Astrocyte (in vitro differentiated cells and primary cell): ENCODE results near the gene MYO5A.

Experiments
- EZH2 ChIP-seq: IDR thresholded peaks from 2 replicates; pipeline ENCODE4 v1.6.1; 2012; ENCODE audit warnings: mild to moderate bottlenecking, low read length, inconsistent platforms; ENCODE audit not compliant: insufficient read depth
- TF ChIP-seq, protein P1 (sequence below): IDR thresholded peaks from 2 replicates; pipeline ENCODE4 v1.5.1; 2011; ENCODE audit warnings: low read depth, mild to moderate bottlenecking, inconsistent platforms, low read length, moderate library complexity; ENCODE audit not compliant: insufficient read depth

DNA sequence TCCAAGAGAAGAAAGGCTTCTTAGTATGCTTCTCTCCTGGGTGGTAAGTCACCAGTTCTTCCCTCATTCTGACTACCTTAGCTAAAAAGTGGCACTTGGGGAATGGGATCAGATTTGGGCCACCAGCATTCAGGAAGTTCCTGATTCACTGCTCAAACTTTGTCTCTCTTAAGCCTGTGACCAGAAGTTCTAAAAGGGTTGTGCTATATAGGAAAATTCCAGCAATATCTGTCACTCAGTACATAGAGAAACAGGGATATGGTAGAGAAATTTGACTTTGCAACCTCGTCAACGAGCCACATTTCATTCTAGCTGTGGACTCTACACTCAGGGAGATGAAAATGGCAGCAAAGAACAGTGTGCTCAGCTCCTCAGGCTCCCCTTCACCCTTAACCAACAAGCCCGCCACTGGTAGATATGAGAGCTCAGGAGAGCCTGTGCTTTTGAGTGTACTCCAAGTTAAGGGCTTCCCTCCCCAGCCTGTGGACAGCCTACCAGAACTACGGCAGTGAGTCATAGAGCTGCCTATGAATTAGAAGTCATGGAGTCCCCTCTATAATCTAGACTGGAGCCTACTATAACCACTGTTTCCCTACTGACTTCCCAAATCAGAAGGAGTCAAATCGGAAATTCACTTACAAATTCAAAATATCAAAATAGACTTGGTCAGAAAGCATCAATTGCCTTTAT is 180.5 kb downstream of the MYO5A start:
- TF ChIP-seq, protein P1, sequence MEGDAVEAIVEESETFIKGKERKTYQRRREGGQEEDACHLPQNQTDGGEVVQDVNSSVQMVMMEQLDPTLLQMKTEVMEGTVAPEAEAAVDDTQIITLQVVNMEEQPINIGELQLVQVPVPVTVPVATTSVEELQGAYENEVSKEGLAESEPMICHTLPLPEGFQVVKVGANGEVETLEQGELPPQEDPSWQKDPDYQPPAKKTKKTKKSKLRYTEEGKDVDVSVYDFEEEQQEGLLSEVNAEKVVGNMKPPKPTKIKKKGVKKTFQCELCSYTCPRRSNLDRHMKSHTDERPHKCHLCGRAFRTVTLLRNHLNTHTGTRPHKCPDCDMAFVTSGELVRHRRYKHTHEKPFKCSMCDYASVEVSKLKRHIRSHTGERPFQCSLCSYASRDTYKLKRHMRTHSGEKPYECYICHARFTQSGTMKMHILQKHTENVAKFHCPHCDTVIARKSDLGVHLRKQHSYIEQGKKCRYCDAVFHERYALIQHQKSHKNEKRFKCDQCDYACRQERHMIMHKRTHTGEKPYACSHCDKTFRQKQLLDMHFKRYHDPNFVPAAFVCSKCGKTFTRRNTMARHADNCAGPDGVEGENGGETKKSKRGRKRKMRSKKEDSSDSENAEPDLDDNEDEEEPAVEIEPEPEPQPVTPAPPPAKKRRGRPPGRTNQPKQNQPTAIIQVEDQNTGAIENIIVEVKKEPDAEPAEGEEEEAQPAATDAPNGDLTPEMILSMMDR: no peak
- no peak for TF ChIP-seq EZH2
